DOHH2 (cell line): ENCODE results near the gene PCDH9.

Source experiments
- CTCF ChIP-seq: fragments of 200-600 bp; sonication (generic); IDR thresholded peaks from one replicate; pipeline ENCODE4 v1.5.1; 2014; ENCODE audit warnings: antibody characterized with exemption, mild to moderate bottlenecking, low read depth, low read length; ENCODE audit not compliant: poor library complexity, severe bottlenecking
- EZH2phosphoT487 ChIP-seq: fragments of 200-600 bp; sonication (generic); IDR thresholded peaks from 2 replicates; pipeline ENCODE4 v1.6.1; 2017; ENCODE audit warnings: borderline replicate concordance, mild to moderate bottlenecking, antibody characterized with exemption, low read length, moderate library complexity, mixed read lengths

DNA sequence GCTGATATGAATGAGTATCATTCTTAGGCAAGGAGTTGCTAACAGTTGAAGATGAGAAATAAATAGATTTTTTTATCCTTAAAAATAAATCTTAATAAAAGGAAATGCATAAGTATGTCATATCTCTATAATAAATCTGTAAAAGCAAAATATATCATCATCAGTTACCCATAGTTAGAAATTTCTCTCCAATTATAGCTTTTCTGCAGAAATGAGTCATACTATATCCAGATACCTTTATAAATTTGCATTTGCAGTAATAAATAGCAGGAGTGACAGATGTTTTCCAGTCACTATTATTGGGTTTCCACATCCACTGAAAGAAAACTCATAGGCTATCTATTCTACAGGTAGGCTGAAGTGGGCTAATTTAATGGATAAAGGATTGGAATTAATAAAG is 829.8 kb downstream of the PCDH9 start:
- no peak for TF ChIP-seq CTCF
- no peak for TF ChIP-seq EZH2phosphoT487
